SH-SY5Y (cell line): ENCODE results near the gene ZNF844.

ENCODE experiments used
- GATA2 ChIP-seq: IDR thresholded peaks from 2 replicates; pipeline ENCODE4 v1.6.1; 2011; ENCODE audit warnings: mild to moderate bottlenecking, low read depth, low read length
- GATA3 ChIP-seq: IDR thresholded peaks from 2 replicates; pipeline ENCODE4 v1.6.1; 2011; ENCODE audit warnings: low read depth, mild to moderate bottlenecking, low read length, moderate library complexity

DNA sequence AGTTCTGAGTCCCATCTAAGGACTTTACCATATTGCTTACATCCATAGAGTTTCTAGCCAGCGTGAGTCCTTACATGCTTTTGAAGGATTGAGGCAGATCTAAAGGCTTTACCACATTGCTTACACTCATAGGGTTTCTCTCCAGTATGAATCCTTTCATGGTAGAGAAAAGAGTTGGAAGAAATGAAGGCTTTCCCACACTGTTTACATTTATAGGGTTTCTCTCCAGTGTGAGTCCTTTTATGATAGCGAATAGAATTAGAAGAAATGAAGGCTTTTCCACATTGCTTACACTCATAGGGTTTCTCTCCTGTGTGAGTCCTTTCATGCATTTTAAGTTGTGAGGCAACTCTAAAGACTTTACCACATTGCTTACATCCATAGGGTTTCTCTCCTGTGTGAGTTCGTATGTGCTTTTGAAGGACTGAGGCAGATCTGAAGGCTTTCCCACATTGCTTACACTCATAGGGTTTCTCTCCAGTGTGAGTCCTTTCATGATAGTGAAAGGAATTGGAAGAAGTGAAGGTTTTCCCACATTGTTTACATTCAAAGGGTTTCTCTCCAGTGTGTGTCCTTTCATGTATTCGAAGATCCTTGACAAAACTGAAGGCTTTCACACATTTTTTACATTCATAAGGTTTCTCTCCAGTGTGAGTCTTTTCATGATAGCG is 20.6 kb upstream of the ZNF844 start:
- no peak for TF ChIP-seq GATA2
- no peak for TF ChIP-seq GATA3
